GM12878 (cell line): Measurements from ENCODE around the gene TGFBR1.

ENCODE experiments used
- CBFB ChIP-seq: IDR thresholded peaks from 2 replicates; pipeline ENCODE4 v1.6.1; 2016; ENCODE audit warnings: antibody characterized with exemption, low read depth
- CTCF ChIP-seq, 3 experiments: IDR thresholded peaks in 2 of 3; conservative IDR thresholded peaks in 1 of 3; 2 replicates each; pipeline ENCODE4 v1.5.1; 2011; ENCODE audit warnings: low read depth in 3 of 3, low read length in 3 of 3, mild to moderate bottlenecking in 3 of 3, control low read depth in 2 of 3, moderate library complexity in 2 of 3, inconsistent platforms in 1 of 3, mixed read lengths in 1 of 3; ENCODE audit not compliant: control insufficient read depth in 2 of 3, insufficient read depth in 1 of 3; ENCODE audit errors: extremely low read depth in 1 of 3
- ESRRA ChIP-seq: IDR thresholded peaks from 2 replicates; pipeline ENCODE4 v1.6.1; 2012; ENCODE audit warnings: mild to moderate bottlenecking, low read length, improper control_type of control experiment
- EZH2 ChIP-seq: IDR thresholded peaks from 2 replicates; pipeline ENCODE4 v1.6.1; 2012; ENCODE audit warnings: low read depth, mild to moderate bottlenecking, control low read depth, inconsistent platforms, low read length, borderline replicate concordance; ENCODE audit not compliant: control insufficient read depth
- MTA3 ChIP-seq: IDR thresholded peaks from 2 replicates; pipeline ENCODE4 v1.6.1; 2012; ENCODE audit warnings: low read length, inconsistent platforms, borderline replicate concordance
- POLR2A ChIP-seq: IDR thresholded peaks from 2 replicates; pipeline ENCODE4 v1.6.1; 2011; ENCODE audit warnings: low read depth, mild to moderate bottlenecking, low read length
- USF2 ChIP-seq: IDR thresholded peaks from 2 replicates; pipeline ENCODE4 v1.6.1; 2011; ENCODE audit warnings: low read depth, low read length, improper control_type of control experiment, borderline replicate concordance
- ZNF274 ChIP-seq: IDR thresholded peaks from one replicate; pipeline ENCODE4 v1.8.0; 2011; ENCODE audit not compliant: insufficient read length, insufficient read depth

- TF ChIP-seq CTCF (IDR thresholded peaks at IDR 0.05 in 2 of 3, conservative IDR thresholded peaks at IDR 0.05 in 1 of 3; ENCODE audit: control insufficient read depth in 2 of 3, extremely low read depth in 1 of 3, insufficient read depth in 1 of 3, low read depth in 3 of 3, low read length in 3 of 3) (no peak), POLR2A (no peak), ZNF274 (no peak), CBFB (no peak), EZH2 (no peak), MTA3 (no peak), USF2 (no peak), ESRRA (no peak)
These were observed 25.4 kb upstream of the TGFBR1 start for GRCh38 chr9:99079542-99079941.
